DND-41 (cell line): ENCODE results near the gene CACHD1.

Experiments
- EZH2 ChIP-seq: IDR thresholded peaks from 3 replicates; pipeline ENCODE4 v1.6.1; 2012; ENCODE audit warnings: borderline replicate concordance, low read depth, mild to moderate bottlenecking, moderate library complexity, low read length, inconsistent platforms; ENCODE audit not compliant: severe bottlenecking
- TF ChIP-seq, protein P1 (sequence below): IDR thresholded peaks from 2 replicates; pipeline ENCODE4 v1.5.1; 2012; ENCODE audit warnings: borderline replicate concordance, low read length, moderate library complexity, mild to moderate bottlenecking; ENCODE audit not compliant: poor library complexity, severe bottlenecking; ENCODE audit errors: extremely low read depth

DNA sequence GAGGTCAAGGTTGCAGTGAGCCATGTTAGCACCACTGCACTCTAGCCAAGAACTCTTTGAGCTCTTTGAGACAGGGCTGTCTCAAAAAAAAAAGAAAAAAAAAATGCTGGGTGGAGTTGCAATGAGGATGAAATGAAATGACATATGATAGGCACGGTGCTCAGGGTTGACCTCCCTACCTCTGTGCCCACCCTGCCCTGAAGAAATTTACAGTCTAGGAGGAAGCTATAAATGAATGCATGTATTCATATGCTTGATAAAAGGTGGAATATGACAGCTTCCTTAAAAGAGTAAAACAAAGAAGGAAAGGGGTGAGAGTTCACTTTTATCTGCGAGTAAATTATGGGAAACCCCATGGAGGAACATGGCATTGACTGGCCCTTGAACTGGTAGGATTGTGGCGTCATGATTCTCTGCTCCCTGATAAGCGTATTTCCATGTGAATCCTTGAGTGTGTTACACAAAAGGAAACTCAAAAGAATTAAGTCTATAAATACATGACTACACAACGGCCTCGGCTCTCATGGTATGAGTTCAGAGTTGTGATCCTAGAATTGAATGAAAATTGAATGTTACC lies 215.9 kb downstream of the CACHD1 start:
- TF ChIP-seq, protein P1, sequence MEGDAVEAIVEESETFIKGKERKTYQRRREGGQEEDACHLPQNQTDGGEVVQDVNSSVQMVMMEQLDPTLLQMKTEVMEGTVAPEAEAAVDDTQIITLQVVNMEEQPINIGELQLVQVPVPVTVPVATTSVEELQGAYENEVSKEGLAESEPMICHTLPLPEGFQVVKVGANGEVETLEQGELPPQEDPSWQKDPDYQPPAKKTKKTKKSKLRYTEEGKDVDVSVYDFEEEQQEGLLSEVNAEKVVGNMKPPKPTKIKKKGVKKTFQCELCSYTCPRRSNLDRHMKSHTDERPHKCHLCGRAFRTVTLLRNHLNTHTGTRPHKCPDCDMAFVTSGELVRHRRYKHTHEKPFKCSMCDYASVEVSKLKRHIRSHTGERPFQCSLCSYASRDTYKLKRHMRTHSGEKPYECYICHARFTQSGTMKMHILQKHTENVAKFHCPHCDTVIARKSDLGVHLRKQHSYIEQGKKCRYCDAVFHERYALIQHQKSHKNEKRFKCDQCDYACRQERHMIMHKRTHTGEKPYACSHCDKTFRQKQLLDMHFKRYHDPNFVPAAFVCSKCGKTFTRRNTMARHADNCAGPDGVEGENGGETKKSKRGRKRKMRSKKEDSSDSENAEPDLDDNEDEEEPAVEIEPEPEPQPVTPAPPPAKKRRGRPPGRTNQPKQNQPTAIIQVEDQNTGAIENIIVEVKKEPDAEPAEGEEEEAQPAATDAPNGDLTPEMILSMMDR, result no peak
- TF ChIP-seq EZH2, result no peak
